SK-N-SH (cell line): ENCODE results near the gene ADAMTS3. TPM values are rescaled to one million over a fixed set of nuclear protein-coding genes. Genes with fewer than 3 reads are reported as not detected.

Experiments used
- CTCF ChIA-PET: fragments of 300-600, 350-600 bp; formaldehyde crosslinking; extraction: SDS; loops from one replicate; lab custom pipeline; 2021; lab: Yijun Ruan, JAX
- POLR2A ChIA-PET: fragments of 350-600 bp; sonication (Branson Sonifier 250); formaldehyde crosslinking; extraction: SDS; loops from one replicate; lab custom pipeline; 2020; ENCODE audit warnings: antibody characterized with exemption, inconsistent platforms; lab: Yijun Ruan, JAX
- DNase-seq: peaks from one replicate; pipeline ENCODE4 v3.0.0; 2012
- H2AFZ ChIP-seq: fragments of 200-600 bp; sonication (generic); 2 replicates; pipeline ENCODE4 v1.8.1; 2016; ENCODE audit warnings: antibody characterized with exemption, mild to moderate bottlenecking, low read depth
- H3F3A ChIP-seq: fragments of 200-600 bp; sonication (generic); replicated peaks from 2 replicates; pipeline ENCODE3; 2016; ENCODE audit warnings: antibody characterized with exemption, mild to moderate bottlenecking; ENCODE audit not compliant: insufficient read depth
- H3K27ac ChIP-seq, 2 experiments: fragments of 200-500 bp in 1 of 2; fragments of 200-600 bp in 1 of 2; sonication (Bioruptor generic) in 1 of 2; sonication (generic), shearing (Covaris generic) in 1 of 2; 2 replicates each; pipeline versions ENCODE4 v1.5.1 to v1.6.1; 2014 to 2016; ENCODE audit warnings: low read depth in 2 of 2, inconsistent platforms in 1 of 2, low read length in 1 of 2, mild to moderate bottlenecking in 1 of 2, mixed read lengths in 1 of 2
- H3K27me3 ChIP-seq: fragments of 200-600 bp; sonication (generic), shearing (Covaris generic); 2 replicates; pipeline ENCODE4 v1.6.1; 2016; ENCODE audit warnings: mixed run types; ENCODE audit not compliant: insufficient read depth
- H3K36me3 ChIP-seq, 2 experiments: fragments of 200-500 bp in 1 of 2; fragments of 200-600 bp in 1 of 2; sonication (Bioruptor generic) in 1 of 2; sonication (generic) in 1 of 2; replicated peaks in 1 of 2; 2 replicates each; pipeline versions ENCODE3 to v1.5.1; 2014 to 2016; ENCODE audit warnings: low read length in 1 of 2, mild to moderate bottlenecking in 1 of 2; ENCODE audit not compliant: insufficient read depth in 2 of 2, control insufficient read depth in 1 of 2
- H3K4me1 ChIP-seq, 2 experiments: fragments of 200-500 bp in 1 of 2; fragments of 200-600 bp in 1 of 2; sonication (Bioruptor generic) in 1 of 2; sonication (generic), shearing (Covaris generic) in 1 of 2; 2 replicates each; pipeline versions ENCODE4 v1.5.1 to v1.6.1; 2014 to 2016; ENCODE audit warnings: low read depth in 1 of 2, low read length in 1 of 2, mixed run types in 1 of 2; ENCODE audit not compliant: insufficient read depth in 2 of 2, control insufficient read depth in 1 of 2
- H3K4me2 ChIP-seq: fragments of 200-600 bp; sonication (generic), shearing (Covaris generic); 2 replicates; pipeline ENCODE4 v1.6.1; 2017; ENCODE audit warnings: mixed run types
- H3K4me3 ChIP-seq, 2 experiments: fragments of 200-500 bp in 1 of 2; fragments of 200-600 bp in 1 of 2; sonication (Bioruptor generic) in 1 of 2; sonication (generic), shearing (Covaris generic) in 1 of 2; 2 replicates each; pipeline versions ENCODE4 v1.5.1 to v1.8.1; 2014 to 2016; ENCODE audit warnings: low read depth in 2 of 2, inconsistent platforms in 1 of 2, low read length in 1 of 2, mild to moderate bottlenecking in 1 of 2, mixed read lengths in 1 of 2, moderate library complexity in 1 of 2
- H3K79me2 ChIP-seq: fragments of 200-600 bp; sonication (generic); 2 replicates; pipeline ENCODE4 v1.8.1; 2017; ENCODE audit warnings: mild to moderate bottlenecking; ENCODE audit not compliant: insufficient read depth
- H3K9ac ChIP-seq: fragments of 200-600 bp; sonication (generic); 2 replicates; pipeline ENCODE4 v1.6.1; 2017; ENCODE audit warnings: mixed run types
- H3K9me2 ChIP-seq: fragments of 200-600 bp; sonication (generic); 2 replicates; pipeline ENCODE4 v1.6.1; 2017; ENCODE audit warnings: mixed run types
- H3K9me3 ChIP-seq: fragments of 200-600 bp; sonication (generic); 2 replicates; pipeline ENCODE4 v1.6.1; 2017; ENCODE audit warnings: mixed run types, mild to moderate bottlenecking, moderate library complexity
- H4K20me1 ChIP-seq: fragments of 200-600 bp; sonication (generic); 2 replicates; pipeline ENCODE4 v1.6.1; 2017; ENCODE audit warnings: mild to moderate bottlenecking, mixed run types; ENCODE audit not compliant: insufficient read depth
- GABPA ChIP-seq: IDR thresholded peaks from 2 replicates; pipeline ENCODE4 v1.4.0; 2012; ENCODE audit warnings: low read depth, mild to moderate bottlenecking
- JUND ChIP-seq: IDR thresholded peaks from 2 replicates; pipeline ENCODE4 v1.4.0; 2012
- NFIC ChIP-seq: IDR thresholded peaks from 2 replicates; pipeline ENCODE4 v1.4.0; 2012; ENCODE audit warnings: borderline replicate concordance
- NRF1 ChIP-seq: IDR thresholded peaks from 2 replicates; pipeline ENCODE4 v1.6.1; 2012; ENCODE audit warnings: low read depth, mild to moderate bottlenecking, low read length
- POLR2AphosphoS5 ChIP-seq: IDR thresholded peaks from 2 replicates; pipeline ENCODE4 v1.6.1; 2012; ENCODE audit warnings: low read depth, low read length
- RAD21 ChIP-seq: IDR thresholded peaks from 2 replicates; pipeline ENCODE4 v1.6.1; 2012; ENCODE audit warnings: mild to moderate bottlenecking, low read length
- SIN3A ChIP-seq: IDR thresholded peaks from 2 replicates; pipeline ENCODE4 v1.6.1; 2012; ENCODE audit warnings: low read depth, mild to moderate bottlenecking, low read length, moderate library complexity, borderline replicate concordance
- TAF1 ChIP-seq: IDR thresholded peaks from 2 replicates; pipeline ENCODE4 v1.6.1; 2012; ENCODE audit warnings: low read depth, mild to moderate bottlenecking, low read length, moderate library complexity, borderline replicate concordance
- TCF12 ChIP-seq: IDR thresholded peaks from 2 replicates; pipeline ENCODE4 v1.4.0; 2012
- TEAD4 ChIP-seq: IDR thresholded peaks from 2 replicates; pipeline ENCODE4 v1.4.0; 2012; ENCODE audit warnings: mild to moderate bottlenecking, borderline replicate concordance; ENCODE audit not compliant: insufficient read depth
- WGBS: methylation state at CpG from one replicate; pipeline ENCODE4 v1.1.6; 2017; ENCODE audit warnings: low lambda C conversion rate; 5-methylcytosine and 5-hydroxymethylcytosine counted together
- polyA plus RNA-seq, 3 experiments: library from polyadenylated mRNA; depleted of rRNA; stranded (reverse); fragments of >200 nt; gene quantifications; 2 replicates each; pipeline ENCODE4 v1.2.3, GENCODE V29; 2012
- TF ChIP-seq, protein P1 (sequence below): IDR thresholded peaks from 2 replicates; pipeline ENCODE4 v1.6.1; 2012; ENCODE audit warnings: mild to moderate bottlenecking, low read depth, low read length, moderate library complexity
- TF ChIP-seq, protein P2 (sequence below): IDR thresholded peaks from 2 replicates; pipeline ENCODE4; 2012
- TF ChIP-seq, protein P3 (sequence below): fragments of 200-600 bp; sonication (generic); IDR thresholded peaks from 2 replicates; pipeline ENCODE4 v1.6.1; 2017; ENCODE audit warnings: antibody characterized with exemption, mild to moderate bottlenecking, moderate library complexity

ADAMTS3 gene
- polyA plus RNA-seq, 1 of the 3 experiments (the other 2 are of a cell fraction) = 0.99 TPM

DNA sequence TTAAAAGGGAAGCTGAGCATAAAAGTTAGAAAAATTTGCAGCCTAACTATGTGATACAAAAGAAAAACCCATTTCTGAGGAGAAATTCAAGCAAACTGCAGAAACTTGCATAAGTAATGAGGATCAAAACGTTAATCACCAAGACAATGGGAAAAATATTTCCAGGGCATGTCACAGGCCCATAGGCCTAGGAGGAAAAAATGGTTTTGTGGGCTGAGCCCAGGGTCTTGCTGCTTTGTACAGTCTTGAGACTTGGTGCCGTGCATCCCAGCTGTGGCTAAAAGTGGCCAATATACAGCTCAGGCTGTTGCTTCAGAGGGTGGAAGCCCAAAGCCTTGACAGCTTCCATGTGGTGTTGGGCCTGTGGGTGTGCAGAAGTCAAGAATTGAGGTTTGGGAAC is 37.7 kb upstream of the ADAMTS3 start:
- TF ChIP-seq, protein P1, sequence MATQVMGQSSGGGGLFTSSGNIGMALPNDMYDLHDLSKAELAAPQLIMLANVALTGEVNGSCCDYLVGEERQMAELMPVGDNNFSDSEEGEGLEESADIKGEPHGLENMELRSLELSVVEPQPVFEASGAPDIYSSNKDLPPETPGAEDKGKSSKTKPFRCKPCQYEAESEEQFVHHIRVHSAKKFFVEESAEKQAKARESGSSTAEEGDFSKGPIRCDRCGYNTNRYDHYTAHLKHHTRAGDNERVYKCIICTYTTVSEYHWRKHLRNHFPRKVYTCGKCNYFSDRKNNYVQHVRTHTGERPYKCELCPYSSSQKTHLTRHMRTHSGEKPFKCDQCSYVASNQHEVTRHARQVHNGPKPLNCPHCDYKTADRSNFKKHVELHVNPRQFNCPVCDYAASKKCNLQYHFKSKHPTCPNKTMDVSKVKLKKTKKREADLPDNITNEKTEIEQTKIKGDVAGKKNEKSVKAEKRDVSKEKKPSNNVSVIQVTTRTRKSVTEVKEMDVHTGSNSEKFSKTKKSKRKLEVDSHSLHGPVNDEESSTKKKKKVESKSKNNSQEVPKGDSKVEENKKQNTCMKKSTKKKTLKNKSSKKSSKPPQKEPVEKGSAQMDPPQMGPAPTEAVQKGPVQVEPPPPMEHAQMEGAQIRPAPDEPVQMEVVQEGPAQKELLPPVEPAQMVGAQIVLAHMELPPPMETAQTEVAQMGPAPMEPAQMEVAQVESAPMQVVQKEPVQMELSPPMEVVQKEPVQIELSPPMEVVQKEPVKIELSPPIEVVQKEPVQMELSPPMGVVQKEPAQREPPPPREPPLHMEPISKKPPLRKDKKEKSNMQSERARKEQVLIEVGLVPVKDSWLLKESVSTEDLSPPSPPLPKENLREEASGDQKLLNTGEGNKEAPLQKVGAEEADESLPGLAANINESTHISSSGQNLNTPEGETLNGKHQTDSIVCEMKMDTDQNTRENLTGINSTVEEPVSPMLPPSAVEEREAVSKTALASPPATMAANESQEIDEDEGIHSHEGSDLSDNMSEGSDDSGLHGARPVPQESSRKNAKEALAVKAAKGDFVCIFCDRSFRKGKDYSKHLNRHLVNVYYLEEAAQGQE = no peak
- TF ChIP-seq, protein P2, sequence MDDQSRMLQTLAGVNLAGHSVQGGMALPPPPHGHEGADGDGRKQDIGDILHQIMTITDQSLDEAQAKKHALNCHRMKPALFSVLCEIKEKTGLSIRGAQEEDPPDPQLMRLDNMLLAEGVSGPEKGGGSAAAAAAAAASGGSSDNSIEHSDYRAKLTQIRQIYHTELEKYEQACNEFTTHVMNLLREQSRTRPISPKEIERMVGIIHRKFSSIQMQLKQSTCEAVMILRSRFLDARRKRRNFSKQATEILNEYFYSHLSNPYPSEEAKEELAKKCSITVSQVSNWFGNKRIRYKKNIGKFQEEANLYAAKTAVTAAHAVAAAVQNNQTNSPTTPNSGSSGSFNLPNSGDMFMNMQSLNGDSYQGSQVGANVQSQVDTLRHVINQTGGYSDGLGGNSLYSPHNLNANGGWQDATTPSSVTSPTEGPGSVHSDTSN = no peak
- TF ChIP-seq TAF1 (no peak), NRF1 (no peak), SIN3A (no peak), GABPA (no peak), RAD21 (no peak), JUND (no peak), POLR2AphosphoS5 (no peak), TEAD4 (no peak)
- TF ChIP-seq, protein P3, sequence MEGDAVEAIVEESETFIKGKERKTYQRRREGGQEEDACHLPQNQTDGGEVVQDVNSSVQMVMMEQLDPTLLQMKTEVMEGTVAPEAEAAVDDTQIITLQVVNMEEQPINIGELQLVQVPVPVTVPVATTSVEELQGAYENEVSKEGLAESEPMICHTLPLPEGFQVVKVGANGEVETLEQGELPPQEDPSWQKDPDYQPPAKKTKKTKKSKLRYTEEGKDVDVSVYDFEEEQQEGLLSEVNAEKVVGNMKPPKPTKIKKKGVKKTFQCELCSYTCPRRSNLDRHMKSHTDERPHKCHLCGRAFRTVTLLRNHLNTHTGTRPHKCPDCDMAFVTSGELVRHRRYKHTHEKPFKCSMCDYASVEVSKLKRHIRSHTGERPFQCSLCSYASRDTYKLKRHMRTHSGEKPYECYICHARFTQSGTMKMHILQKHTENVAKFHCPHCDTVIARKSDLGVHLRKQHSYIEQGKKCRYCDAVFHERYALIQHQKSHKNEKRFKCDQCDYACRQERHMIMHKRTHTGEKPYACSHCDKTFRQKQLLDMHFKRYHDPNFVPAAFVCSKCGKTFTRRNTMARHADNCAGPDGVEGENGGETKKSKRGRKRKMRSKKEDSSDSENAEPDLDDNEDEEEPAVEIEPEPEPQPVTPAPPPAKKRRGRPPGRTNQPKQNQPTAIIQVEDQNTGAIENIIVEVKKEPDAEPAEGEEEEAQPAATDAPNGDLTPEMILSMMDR = no peak
- POLR2A ChIA-PET = no interaction called here
- Histone ChIP-seq H3K79me2 (no peaks in the 10 kb centered on the region), H3F3A (no peaks in the 10 kb centered on the region), H2AFZ (no peak overlapping the region), H3K9me2 (no peaks in the 10 kb centered on the region), H3K4me2 (no peak overlapping the region), H3K27ac (no peak overlapping the region), H3K9me3 (no peaks in the 10 kb centered on the region), H3K36me3 (no peaks in the 10 kb centered on the region), H3K9ac (no peak overlapping the region), H3K27me3 (no peaks in the 10 kb centered on the region), H3K4me3 (no peak overlapping the region), H4K20me1 (no peaks in the 10 kb centered on the region), H3K4me1 (no peaks in the 10 kb centered on the region)
- WGBS = 32% methylated on average over 2 of the region's 2 CpGs
- no peak for DNase-seq
- CTCF ChIA-PET = no interaction called here

DNA sequence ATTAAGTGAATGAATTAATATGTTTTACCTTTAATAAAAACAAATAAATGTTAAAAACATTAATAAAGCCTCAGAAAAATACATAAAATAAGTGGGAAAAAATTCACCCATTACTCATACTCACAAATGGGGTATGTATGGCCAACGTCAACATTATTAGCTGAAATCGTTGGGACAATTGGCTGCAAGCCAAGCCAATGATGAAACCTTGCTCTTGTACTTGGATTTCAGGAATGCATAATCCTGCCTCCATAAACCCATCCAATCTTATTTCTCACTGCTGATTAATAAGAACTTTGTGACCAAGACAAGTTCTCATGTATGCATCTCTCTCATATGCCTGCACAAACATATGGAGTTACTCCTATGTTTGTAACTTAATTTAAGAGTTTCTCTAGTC is 35.3 kb upstream of the ADAMTS3 start:
- Histone ChIP-seq H3K4me2 (no peak overlapping the region), H2AFZ (no peak overlapping the region), H3K4me1 (no peaks in the 10 kb centered on the region), H3K27ac (no peak overlapping the region), H3K4me3 (no peak overlapping the region), H3K79me2 (no peaks in the 10 kb centered on the region), H3K9me2 (no peaks in the 10 kb centered on the region), H4K20me1 (no peaks in the 10 kb centered on the region), H3K36me3 (no peaks in the 10 kb centered on the region), H3K9me3 (no peaks in the 10 kb centered on the region), H3K27me3 (no peaks in the 10 kb centered on the region), H3F3A (no peaks in the 10 kb centered on the region), H3K9ac (no peak overlapping the region)
- no peak for DNase-seq
- peak; percentile 47; the same call in 1 of the 2 replicates for TF ChIP-seq NFIC
- TF ChIP-seq TCF12 = peak; percentile 40; the same call in 1 of the 2 replicates
- no peak for TF ChIP-seq TAF1
- 9% methylated on average over 2 of the region's 2 CpGs for WGBS
- ChIA-PET POLR2A (no interaction called here), CTCF (no interaction called here)
